ENCODE measurements around the gene PLPP7. TPM values are rescaled to one million over a fixed set of nuclear protein-coding genes. Genes with fewer than 3 reads are reported as not detected.

Gene PLPP7
- total RNA-seq, 2 donors from 2014 or later: 2.1 to 3.6 TPM

GRCh38 chr9:131290767-131291370 is 1.3 kb downstream of the PLPP7 start:
- Histone ChIP-seq H3K4me3 (no peak overlapping the region), H3K36me3 (replicated peaks in 1 of 2; ENCODE audit: insufficient read depth in 1 of 2, low read depth in 2 of 2) (no peaks in the 10 kb centered on the region), H3K9me3 (no peaks in the 10 kb centered on the region), H3K27ac (no peak overlapping the region), H3K27me3 (no peaks in the 10 kb centered on the region), H3K4me1 (no peaks in the 10 kb centered on the region)
- DNase-seq: no peak
- no peak for ATAC-seq
- intact Hi-C loops (cut with DNase I): no loop called here
- 74 to 84% methylated on average over 11 to 14 of the region's 17 CpGs for WGBS, 2 donors
- no peak for TF ChIP-seq CTCF (IDR thresholded peaks at IDR 0.05)
- no peak for TF ChIP-seq POLR2A (IDR thresholded peaks at IDR 0.05)

GRCh38 chr9:131291795-131292315 is 2.3 kb downstream of the PLPP7 start:
- ATAC-seq: no peak
- no peak overlapping the region for H3K27ac ChIP-seq
- no peaks in the 10 kb centered on the region for H3K4me1 ChIP-seq
- H3K36me3 ChIP-seq (replicated peaks in 1 of 2; ENCODE audit: insufficient read depth in 1 of 2, low read depth in 2 of 2): no peaks in the 10 kb centered on the region
- DNase-seq: no peak
- 65 to 66% methylated on average over 4 to 7 of the region's 7 CpGs for WGBS, 2 donors
- intact Hi-C loops (cut with DNase I): no loop called here
- H3K9me3 ChIP-seq: no peaks in the 10 kb centered on the region
- no peak for TF ChIP-seq POLR2A (IDR thresholded peaks at IDR 0.05)
- TF ChIP-seq CTCF (IDR thresholded peaks at IDR 0.05): no peak
- no peaks in the 10 kb centered on the region for H3K27me3 ChIP-seq
- H3K4me3 ChIP-seq: no peak overlapping the region

- DNase-seq (no peak), ATAC-seq (no peak)
- Histone ChIP-seq H3K4me1 (no peaks in the 10 kb centered on the region), H3K4me3 (no peak overlapping the region), H3K27me3 (no peaks in the 10 kb centered on the region), H3K9me3 (no peaks in the 10 kb centered on the region), H3K27ac (no peak overlapping the region), H3K36me3 (replicated peaks in 1 of 2; ENCODE audit: insufficient read depth in 1 of 2, low read depth in 2 of 2) (no peaks in the 10 kb centered on the region)
- WGBS, 2 donors: 93 to 100% methylated on average over 9 to 10 of the region's 10 CpGs
- TF ChIP-seq POLR2A (IDR thresholded peaks at IDR 0.05): no peak
- no peak for TF ChIP-seq CTCF (IDR thresholded peaks at IDR 0.05)
- intact Hi-C loops (cut with DNase I): no loop called here
Observed at GRCh38 chr9:131292937-131293336, 3.4 kb downstream of the PLPP7 start.

- intact Hi-C loops (cut with DNase I): no loop called here
- WGBS, 2 donors: 84% methylated on average over 9 of the region's 9 CpGs
- Histone ChIP-seq H3K27ac (no peak overlapping the region), H3K36me3 (replicated peaks in 1 of 2; ENCODE audit: insufficient read depth in 1 of 2, low read depth in 2 of 2) (no peaks in the 10 kb centered on the region), H3K27me3 (no peaks in the 10 kb centered on the region), H3K4me3 (no peak overlapping the region), H3K9me3 (no peaks in the 10 kb centered on the region), H3K4me1 (no peaks in the 10 kb centered on the region)
- ATAC-seq (no peak), DNase-seq (no peak)
- TF ChIP-seq CTCF (IDR thresholded peaks at IDR 0.05) (no peak), POLR2A (IDR thresholded peaks at IDR 0.05) (no peak)
Observed at GRCh38 chr9:131296460-131296859, 6.9 kb downstream of the PLPP7 start.

- no peak for DNase-seq
- no peak for TF ChIP-seq CTCF (IDR thresholded peaks at IDR 0.05)
- Histone ChIP-seq H3K9me3 (no peaks in the 10 kb centered on the region), H3K36me3 (replicated peaks in 1 of 2; ENCODE audit: insufficient read depth in 1 of 2, low read depth in 2 of 2) (no peaks in the 10 kb centered on the region), H3K4me3 (no peak overlapping the region), H3K27me3 (no peaks in the 10 kb centered on the region), H3K27ac (no peak overlapping the region), H3K4me1 (peaks cover under 1% of the 10 kb centered on the region)
- 75 to 84% methylated on average over 6 to 8 of the region's 8 CpGs for WGBS, 2 donors
- intact Hi-C loops (cut with DNase I): no loop called here
- no peak for ATAC-seq
Observed at GRCh38 chr9:131296906-131297500, 7.5 kb downstream of the PLPP7 start.
